GM19328 (cell line): ENCODE data around the gene TTC33.

Experiments used
- ATAC-seq: cut with Tn5 transposase; IDR thresholded peaks from one replicate; pipeline ENCODE4 v1.9.1; 2021; ENCODE audit warnings: mild to moderate bottlenecking, moderate library complexity; ENCODE audit not compliant: unreplicated experiment

The TTC33 gene

DNA sequence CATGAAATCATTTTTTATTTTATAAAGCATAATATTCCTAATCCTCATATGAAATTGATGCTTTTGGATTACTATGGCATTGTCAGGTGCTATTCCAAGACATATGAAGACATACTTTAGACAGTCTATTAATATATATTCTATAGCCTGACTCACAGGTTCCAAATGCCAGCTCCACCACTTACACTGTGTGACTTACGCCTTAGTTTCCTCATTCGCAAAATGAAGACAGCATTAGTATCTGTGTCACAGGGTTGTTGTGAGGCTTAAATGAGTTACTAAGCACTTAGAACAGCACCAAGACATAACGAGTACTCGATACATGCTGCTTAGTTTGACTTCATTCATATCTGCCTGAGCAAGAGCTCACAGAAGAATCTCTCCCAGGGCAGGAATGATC is 208.2 kb downstream of the TTC33 start:
- ATAC-seq = no peak

DNA sequence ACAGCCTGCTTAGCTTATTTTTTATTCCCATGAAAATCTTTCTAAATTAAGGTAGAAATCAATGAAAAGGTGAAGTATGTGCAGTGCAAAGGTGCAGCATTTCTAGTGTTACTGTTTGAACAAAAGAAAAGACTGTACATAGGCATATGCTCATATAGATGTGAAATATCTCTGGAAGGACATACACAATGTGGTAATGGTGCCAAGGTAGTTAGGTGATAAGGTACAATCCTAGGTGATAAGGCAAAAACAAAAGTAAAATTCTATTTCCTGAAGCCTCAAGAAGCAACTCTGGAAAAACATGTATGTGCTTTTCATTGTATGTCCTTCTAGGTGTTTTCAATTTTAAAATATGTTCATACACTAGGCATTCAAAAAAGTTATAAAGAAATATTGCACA is 215.5 kb downstream of the TTC33 start:
- ATAC-seq = no peak

DNA sequence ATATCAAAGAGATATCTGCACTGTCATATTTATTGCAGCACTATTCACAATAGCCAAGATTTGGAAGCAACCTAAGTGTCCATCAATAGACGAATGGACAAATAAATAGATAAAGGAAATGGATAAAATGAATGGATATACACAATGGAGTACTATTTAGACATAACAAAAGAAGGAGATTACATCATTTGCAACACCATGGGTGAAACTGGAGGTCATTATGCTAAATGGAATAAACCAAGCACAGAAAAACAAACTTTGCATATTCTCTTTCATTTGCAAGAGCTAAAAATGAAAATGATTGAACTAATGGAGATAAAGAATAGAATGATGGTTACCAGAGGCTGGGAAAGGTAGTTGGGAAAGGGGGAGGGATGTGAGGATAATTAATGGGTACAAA is 231.1 kb downstream of the TTC33 start:
- ATAC-seq = no peak

DNA sequence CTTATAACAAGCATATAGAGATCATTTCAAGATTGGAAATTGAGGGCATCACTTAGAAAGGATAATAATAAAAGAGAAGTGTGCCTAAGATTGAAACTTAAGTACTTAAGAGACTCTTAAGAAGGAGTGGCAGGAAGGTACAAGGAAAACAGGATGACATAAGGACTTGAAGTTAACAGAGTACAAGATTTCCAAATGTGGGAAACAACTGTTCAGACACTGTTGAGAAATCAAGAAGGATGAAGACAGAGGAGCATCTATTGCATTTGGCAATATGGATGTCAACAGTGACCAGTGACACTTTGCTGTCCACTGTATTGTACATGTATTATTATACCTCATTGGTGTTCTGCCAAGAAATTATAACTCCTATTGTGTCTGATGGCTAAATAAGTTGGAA is 233.8 kb downstream of the TTC33 start:
- no peak for ATAC-seq

DNA sequence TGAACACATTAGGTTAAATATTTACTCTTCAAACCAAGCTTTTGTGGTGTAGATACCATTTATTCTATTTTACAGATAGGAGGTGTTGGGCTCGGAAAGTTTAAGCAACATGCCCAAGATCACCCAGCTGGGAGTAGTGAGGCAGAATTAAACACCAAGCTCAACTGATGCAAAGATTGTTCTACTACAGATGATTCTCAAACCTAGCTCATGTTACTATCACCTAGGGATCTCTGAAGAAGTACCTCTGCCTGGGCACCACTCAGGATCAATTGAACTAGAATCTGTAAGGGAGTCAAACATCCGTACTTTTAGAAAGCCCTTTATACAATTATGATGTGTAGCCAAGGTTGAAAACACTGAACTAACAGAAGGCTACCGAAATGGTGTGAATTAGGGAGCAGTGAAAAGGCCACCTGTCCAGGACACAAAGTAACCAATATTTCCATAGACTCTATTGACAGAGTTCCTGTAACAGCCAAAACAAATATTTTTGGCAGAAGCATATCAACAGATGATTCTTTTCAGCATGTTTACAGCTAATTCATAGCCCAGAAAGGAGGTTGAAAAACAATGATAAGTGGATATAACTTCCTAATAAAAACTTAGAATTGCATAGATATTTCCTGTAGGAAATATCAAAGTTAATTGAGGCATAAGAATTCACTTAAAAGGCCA is 234.5 kb downstream of the TTC33 start:
- ATAC-seq = no peak

DNA sequence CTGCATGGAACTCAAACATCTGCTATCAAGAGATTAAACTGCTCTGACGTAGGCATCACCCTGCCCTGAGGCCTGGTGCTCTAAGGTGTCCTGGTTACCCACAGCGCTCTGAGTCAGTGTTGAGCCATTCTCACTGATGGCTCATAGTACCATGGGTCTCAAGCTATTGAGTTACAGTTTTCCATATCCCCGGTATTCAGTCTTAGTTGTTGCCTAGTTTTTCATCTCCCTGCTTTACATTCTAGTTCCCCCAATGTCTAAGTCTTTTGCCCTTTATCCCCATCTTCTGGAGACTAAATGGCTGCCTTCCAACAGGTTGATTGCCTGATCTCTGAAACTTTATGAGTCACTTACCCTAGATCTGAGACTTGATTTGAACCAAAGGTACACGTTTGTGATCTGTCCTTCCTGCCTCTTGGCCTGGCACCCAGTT is 237.3 kb downstream of the TTC33 start:
- no peak for ATAC-seq

DNA sequence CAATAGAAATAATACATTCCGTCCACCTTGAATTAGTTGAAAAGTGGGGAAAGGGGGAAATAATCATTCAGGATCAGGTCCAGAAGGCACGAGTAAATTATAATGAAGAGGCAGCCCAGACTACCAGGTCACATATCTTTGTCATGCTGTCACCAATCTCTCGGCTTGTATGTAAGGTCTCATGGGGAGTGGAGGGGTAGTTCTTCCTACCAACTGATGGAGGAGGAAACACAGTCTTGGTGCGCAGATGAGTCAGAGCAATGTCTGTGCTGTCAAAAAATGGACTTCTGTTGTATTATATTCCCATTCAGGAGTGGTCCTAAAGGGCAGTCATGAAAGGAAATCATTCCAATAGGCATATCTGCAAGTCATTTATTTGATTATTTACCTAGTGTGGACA is 240.3 kb downstream of the TTC33 start:
- ATAC-seq = no peak

DNA sequence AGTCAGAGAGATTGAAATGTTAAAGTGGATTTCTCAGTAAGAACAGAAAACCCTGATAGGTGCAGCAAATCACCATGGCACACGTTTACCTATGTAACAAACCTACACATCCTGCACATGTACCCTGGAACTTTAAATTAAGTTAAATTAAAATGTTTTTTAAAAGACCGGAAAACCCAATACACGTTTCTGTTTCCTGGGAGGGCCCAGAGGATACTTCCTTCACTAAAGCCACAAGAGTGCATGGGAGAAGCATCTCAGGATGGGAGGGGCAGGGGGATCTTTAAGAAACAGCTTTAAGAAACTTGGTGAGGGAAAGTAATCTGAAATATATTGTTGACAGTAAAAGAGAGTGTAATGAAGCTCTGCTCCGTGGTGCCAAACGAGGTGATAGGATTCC is 240.8 kb downstream of the TTC33 start:
- ATAC-seq = no peak

DNA sequence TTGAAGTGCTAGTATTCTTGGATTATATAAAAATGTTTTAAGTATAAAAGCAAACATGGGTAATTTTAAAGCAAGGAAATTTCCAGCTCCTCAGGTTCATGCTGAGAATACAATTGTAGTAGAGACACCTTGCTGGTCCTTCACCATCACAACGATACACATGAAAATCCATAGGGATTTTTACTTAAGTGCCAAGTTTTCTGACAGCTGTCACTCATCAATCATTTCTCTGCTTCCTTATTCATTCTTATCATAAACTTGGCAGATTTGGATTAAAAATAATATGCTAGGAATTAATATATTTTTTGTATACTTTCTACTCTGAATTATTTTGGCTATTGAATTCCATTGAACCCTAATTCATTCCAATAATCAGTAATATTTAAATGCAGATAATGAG is 244.0 kb downstream of the TTC33 start:
- ATAC-seq = no peak

DNA sequence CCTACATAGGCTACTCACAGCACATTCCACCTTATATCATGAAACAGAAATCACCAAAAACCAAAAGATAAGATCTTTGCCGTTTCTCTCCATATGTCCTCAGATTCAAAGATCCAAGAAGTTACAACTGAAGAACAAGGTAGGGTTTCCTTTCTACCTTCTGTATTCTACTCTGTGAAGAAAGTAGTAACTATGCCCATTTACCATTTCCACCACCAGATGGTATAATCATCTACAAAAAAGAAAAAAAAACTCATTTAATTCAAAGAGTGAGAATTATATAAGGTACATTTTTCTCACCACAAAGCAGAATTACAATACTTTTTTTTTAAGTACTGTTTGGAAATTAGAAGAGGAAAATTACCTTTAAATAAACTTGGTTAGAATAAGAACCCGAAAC is 248.7 kb downstream of the TTC33 start:
- ATAC-seq = no peak

DNA sequence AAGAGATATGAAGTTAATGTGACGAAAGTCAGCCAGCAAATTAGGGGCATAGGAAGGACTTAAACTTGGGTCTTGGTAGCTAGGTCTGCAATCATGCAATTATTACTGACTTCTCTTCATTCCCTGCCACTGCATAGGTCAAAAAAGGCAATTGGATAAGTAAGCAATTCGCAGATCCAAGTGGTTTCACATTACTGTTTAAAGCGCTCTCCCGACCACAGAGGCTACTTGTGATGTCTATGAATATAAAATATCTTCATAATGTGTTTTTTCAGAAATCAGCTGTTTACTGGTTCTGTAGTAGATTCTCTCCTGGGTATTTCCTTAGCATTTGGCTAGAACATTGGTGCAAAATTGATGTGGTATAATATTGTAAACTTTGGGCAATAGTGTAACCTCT is 250.7 kb downstream of the TTC33 start:
- no peak for ATAC-seq

DNA sequence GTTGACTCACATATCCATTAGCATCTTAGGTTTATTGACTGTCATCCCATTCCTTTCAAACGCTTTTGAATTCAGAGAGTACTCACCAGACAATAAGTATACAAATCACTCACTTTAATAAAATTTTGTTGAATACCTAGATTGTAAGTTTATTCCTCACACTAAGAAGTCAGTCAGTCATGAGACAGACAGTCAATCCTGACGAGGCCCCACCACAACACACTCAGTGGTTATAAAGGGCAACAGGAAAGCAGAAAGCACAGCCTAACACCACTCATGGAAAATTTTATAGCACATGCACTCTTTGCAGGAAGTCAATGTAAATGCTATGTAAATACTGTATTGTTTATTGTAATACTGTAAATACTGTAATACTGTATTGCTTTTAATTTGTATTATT is 252.3 kb downstream of the TTC33 start:
- no peak for ATAC-seq

DNA sequence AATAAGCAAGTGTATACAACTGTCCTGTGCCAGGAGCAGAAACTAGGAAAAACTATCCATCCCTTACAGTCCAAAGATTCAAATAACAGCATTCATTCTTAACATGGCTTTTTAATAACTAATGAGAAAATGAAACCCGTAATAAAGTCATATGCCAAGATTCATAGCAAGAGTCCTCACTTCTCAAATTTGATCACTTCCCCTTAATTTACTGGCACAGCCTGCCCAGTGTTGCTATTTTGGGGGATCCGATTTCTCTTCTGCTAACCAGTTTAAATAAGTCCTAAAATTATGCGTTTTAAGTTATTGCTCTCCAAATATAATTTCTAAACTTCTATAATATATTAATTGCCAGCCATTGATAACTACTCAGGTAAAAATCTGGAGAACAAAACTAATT is 253.0 kb downstream of the TTC33 start:
- ATAC-seq = no peak

DNA sequence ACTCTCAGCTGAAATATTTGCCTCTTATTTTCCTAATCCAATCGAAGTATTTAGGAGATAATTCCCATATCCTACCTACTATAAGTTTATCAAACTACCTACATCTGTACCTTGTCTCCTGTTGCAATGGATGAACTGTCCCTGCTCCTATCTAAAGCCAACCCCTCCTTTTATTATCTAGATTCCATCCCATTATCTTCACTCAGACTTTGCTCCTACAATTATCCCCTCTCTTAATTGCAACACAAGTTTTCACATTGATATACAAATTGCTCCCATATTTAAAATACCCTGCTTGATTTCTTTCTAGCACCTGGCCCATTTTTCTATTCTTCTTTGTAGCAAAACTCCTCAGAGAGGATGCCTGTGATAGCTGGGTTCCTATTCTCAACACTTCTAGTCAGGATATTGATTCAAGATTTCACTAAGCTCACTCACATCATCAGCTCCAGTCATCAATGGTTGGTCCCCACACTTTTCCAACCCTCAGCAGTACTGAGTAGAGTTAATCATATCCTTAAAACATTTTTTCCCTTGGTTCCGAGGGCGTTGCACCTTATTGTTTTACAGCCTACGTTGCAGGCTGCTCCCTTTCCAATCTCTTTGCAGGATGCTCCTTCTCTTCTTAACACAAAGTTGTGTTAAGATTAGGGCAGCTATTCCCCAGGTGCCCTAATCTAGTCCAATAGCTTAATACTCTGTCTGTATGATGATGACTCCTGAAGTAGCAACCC is 253.9 kb downstream of the TTC33 start:
- ATAC-seq = no peak

DNA sequence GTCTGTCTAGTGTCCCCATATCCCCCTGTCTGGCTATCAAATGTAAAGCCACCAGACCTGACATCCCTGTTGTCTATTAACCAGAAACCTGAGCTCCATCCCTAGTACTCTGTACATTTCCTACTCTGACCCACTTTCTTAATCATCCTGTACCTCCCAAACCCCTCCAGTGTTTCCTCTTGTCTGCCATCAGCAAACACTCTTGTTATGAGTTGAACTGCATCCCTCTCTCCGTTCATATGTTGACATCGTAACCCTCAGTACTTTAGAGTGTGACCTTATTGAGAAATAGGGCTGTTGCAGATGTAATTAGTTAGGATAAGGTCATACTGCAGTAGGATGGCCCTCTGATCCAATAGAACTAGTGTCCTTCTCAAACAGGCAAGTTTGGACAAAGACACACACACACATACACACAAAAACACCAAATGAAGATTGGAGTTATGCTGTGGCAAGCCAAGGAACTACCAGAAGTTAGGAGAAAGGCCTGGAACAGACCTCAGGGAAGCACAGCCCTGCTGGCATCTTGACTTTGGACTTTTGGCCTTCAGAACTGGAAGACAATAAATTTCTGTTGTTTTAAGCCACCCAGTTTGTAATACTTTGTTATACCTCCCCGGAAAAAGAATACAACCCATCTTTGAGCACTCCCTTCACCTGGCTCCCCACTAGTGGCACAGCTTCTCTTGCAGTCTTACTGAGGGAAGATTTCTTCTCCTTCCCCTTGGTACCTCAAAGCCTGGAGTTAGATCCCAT is 256.1 kb downstream of the TTC33 start:
- ATAC-seq = no peak

DNA sequence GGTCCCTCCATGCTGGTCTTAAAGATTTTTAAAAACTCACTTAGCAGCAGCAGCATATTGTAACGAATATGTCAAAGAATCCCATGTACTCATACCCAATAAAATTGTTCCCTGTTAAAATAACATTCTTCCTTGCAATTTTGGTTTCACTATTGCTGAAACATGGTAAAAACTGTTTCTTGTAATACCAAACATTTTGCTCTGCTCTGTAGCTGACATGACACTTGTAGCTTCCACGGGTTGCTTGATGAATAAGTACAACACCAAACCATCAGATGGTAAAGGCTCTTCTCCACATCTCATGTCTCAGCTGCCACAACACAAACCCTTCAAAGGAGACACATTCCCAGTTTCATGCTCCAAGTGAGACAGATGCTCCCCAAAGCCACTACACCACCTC is 256.8 kb downstream of the TTC33 start:
- no peak for ATAC-seq

DNA sequence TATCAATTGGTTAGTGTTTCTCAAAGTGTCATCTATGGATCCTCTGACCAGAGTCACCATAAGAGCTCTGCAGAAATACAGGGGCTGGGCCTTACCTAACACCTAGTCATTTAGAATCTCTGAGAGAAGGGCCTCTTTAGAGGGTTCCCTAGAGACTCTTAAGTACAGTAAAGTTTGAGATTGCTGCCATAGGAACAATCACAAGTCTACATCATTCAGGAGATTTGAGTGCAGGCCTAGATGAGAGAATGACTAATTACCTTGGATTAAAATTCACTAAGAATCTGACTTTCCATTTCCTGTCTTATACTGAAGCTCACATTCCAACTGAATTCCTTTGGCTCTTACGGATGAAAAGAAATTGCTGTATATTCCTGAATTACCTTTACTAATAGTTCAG is 258.2 kb downstream of the TTC33 start:
- ATAC-seq = no peak

DNA sequence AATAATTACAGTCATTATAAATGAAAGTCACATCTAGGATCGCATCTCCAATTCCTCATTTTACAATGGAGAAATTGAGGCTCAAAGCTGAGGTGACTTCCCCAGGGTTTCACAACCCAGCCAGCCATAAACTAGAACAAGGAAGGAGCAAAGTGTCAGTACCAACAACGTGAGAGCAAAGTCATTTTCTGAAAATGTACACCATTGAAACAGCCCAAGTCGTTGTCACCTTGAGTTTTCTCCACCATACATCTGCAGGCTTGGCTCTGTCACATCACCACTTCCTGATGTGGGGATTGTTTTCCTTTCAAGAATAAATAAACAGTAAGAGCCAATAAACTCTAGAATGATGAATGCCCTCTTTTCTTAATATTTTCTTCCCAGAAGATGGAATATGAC is 260.5 kb downstream of the TTC33 start:
- ATAC-seq = no peak

DNA sequence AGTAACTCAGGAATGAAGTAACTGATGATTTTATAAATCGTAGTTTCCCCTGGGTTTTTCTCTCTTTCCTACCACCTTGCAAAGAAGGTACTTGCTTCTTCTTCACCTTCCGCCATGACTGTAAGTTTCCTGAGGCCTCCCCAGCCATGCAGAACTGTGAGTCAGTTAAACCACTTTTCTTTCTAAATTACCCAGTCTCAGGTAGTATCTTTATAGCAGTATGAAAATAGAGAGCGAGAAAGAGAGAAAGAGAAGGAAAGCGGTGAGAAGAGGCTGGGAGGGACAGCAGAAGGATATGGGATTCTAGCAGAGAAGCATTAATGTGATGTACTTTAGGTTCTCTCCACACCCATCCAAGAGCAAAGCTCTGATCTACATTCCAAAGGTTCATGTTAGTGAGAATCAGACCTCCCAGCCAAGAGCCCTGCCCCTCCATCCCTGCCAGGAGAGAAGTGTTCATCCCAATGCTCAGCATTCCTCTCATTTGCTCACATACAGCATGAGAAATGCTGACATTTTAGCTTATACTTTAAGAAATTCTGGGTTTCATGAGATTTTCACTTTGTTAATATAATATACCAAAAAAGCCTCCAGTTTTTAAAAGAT is 261.0 kb downstream of the TTC33 start:
- ATAC-seq = no peak

DNA sequence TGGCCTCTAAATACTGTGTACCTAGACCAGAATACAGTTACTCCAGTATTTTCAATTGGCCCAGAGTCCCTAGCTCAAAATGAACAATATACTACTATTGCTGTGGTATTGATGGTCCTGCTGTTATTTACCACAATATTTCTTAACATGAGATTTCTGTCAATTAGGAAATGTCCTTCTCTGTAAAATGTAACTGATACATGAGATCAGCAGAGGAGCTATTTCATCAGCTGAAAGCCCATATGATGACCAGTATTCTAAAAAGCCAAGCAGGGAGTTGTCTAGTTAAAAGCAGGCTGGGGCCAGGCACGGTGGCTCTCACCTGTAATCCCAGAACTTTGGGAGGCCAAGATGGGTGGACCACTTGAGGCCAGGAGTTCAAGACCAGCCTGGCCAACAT is 263.7 kb downstream of the TTC33 start:
- ATAC-seq = no peak

DNA sequence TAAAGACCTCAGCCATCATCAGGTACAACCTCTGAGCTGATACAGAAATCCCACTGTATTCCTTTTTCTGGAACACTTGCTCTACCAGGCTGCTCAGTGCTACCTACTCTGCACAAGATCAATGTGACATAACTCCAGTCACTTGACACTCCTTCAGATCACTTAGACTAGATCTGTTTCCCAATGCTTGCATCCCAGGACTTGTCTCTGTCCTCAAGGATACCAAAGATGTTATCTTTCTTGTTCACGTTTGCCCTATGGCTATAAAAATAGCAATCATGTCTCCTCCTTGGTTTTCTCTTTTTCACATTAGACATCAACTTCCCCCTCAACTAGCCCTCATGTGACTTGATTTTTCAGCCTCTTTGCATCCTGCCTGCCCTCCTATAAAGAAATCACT is 264.1 kb downstream of the TTC33 start:
- ATAC-seq = no peak
